Measurements from ENCODE around the gene TRIM15.
"Not testable (repeated sequence)": the region's sequence is repeated elsewhere in the genome, so short reads cannot be mapped to it uniquely, and the experiment has no call there.

TRIM15 gene

DNA sequence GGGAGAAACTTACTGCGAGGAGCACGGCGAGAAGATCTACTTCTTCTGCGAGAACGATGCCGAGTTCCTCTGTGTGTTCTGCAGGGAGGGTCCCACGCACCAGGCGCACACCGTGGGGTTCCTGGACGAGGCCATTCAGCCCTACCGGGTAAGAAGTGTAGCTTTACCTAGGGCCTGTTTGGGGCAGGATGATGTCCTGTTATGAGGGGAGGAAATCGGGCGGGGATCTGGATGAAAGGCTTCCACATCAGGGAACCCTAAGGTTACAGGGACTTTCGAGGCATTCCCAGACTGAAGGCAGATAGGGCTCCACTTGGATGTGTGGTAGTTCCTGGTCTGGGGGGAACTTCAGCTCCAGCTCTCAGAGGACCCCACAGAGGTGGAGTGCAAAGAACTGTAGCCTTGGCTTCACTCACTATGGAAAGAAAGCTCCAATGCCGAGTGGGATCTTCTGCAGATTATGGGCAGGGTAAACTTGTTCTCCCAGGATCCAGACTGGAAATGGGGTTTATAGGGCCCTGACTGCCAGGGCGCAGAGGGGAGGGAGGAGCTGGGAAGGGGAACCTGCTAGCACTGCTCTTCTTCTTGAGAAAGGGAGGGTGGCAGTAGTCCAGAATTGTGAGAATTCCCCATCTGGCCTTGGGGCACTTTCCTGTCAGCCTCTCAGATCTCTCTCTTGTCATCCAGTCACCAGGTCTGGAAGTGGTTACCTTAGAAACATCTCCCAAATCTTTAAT, 740 bp downstream of the TRIM15 start:
- TF ChIP-seq POLR2A (IDR thresholded peaks at IDR 0.05; ENCODE audit: extremely low read depth, insufficient read length) = no peak
- no peak for TF ChIP-seq MYC (IDR thresholded peaks at IDR 0.05; ENCODE audit: low read depth, low read length)
- TF ChIP-seq, protein P1, sequence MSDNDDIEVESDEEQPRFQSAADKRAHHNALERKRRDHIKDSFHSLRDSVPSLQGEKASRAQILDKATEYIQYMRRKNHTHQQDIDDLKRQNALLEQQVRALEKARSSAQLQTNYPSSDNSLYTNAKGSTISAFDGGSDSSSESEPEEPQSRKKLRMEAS (IDR thresholded peaks at IDR 0.05; ENCODE audit: low read depth, low read length) = no peak
- TF ChIP-seq, protein P2, sequence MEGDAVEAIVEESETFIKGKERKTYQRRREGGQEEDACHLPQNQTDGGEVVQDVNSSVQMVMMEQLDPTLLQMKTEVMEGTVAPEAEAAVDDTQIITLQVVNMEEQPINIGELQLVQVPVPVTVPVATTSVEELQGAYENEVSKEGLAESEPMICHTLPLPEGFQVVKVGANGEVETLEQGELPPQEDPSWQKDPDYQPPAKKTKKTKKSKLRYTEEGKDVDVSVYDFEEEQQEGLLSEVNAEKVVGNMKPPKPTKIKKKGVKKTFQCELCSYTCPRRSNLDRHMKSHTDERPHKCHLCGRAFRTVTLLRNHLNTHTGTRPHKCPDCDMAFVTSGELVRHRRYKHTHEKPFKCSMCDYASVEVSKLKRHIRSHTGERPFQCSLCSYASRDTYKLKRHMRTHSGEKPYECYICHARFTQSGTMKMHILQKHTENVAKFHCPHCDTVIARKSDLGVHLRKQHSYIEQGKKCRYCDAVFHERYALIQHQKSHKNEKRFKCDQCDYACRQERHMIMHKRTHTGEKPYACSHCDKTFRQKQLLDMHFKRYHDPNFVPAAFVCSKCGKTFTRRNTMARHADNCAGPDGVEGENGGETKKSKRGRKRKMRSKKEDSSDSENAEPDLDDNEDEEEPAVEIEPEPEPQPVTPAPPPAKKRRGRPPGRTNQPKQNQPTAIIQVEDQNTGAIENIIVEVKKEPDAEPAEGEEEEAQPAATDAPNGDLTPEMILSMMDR (IDR thresholded peaks at IDR 0.05; ENCODE audit: low read depth, low read length) = no peak
- no peak for DNase-seq (ENCODE audit: low read depth)
- no peak overlapping the region for H3K4me3 ChIP-seq (ENCODE audit: low read depth, low read length)

DNA sequence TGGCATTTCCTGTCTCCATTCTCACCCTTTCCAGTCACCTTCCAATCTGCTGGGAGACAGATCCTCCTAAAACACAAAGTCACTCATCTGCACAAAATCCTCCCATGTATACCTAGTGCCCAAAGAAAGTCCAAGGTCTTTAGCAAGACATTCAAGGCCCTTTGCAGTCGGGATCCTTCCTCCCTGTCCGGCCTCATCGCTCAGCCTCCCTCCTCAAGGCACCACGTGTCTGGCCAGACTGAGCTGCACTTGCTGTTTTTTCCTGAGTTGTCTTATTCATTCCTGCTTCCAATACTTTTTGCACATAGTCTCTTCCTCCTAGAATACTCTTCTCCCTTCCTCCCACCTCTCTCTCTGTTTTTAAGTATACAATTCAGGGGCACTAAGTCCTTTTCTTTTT, 1.4 kb downstream of the TRIM15 start:
- TF ChIP-seq, protein P2 (IDR thresholded peaks at IDR 0.05; ENCODE audit: low read depth, low read length) = no peak
- TF ChIP-seq POLR2A (IDR thresholded peaks at IDR 0.05; ENCODE audit: extremely low read depth, insufficient read length) = no peak
- TF ChIP-seq, protein P1 (IDR thresholded peaks at IDR 0.05; ENCODE audit: low read depth, low read length) = no peak
- H3K4me3 ChIP-seq (ENCODE audit: low read depth, low read length) = no peak overlapping the region
- no peak for DNase-seq (ENCODE audit: low read depth)

DNA sequence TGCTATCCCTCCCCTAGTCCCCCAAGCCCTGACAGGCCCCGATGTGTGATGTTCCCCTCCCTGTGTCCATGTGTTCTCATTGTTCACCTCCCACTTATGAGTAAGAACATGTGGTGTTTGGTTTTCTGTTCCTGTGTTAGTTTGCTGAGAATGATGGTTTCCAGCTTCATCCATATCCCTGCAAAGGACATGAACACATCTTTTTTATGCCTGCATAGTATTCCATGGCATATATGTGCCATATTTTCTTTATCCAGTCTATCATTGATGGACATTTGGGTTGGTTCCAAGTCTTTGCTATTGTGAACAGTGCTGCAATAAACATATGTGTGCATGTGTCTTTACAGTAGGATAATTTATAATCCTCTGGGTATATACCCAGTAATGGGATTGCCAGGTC, 1.9 kb downstream of the TRIM15 start:
- DNase-seq (ENCODE audit: low read depth); H3K4me3 ChIP-seq (ENCODE audit: low read depth, low read length): not testable (repeated sequence)

DNA sequence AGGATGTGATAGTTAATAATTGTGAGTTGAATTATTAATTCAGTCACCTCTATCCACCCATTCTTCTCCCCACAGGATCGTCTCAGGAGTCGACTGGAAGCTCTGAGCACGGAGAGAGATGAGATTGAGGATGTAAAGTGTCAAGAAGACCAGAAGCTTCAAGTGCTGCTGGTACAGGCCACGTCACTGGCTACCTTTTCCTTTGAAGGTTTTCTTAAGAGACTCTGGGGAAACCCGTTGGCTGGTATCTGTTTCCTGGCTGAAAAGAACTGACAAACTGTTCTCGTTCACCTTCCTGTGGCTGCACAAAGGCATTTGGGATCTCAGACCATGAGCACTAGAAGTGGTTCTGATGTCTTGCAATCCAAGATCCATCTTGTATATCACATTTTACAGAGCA, 3.8 kb downstream of the TRIM15 start:
- H3K4me3 ChIP-seq (ENCODE audit: low read depth, low read length) = no peak overlapping the region
- DNase-seq (ENCODE audit: low read depth) = no peak
- TF ChIP-seq MYC (IDR thresholded peaks at IDR 0.05; ENCODE audit: low read depth, low read length) (no peak), POLR2A (IDR thresholded peaks at IDR 0.05; ENCODE audit: extremely low read depth, insufficient read length) (no peak)
- TF ChIP-seq, protein P2 (IDR thresholded peaks at IDR 0.05; ENCODE audit: low read depth, low read length) = no peak
- TF ChIP-seq, protein P1 (IDR thresholded peaks at IDR 0.05; ENCODE audit: low read depth, low read length) = no peak

DNA sequence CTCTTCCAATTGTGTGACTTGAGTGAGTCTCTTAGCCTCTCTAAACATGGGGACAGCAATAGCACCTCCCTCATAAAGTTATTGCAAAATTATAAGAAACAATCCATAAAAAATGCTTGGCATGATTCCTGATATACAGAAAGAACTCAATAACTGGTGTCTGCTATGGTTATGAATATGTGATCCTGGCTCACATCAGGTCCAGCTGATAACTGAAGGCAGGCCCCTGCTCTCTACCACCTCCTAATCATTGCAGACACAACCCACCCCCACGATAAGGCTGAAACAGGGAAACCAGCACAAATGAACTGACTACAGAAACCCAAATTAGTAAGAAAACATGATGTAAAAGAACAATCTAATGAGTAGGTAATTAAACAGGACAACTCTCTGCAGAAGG, 5.4 kb downstream of the TRIM15 start:
- TF ChIP-seq, protein P1 (IDR thresholded peaks at IDR 0.05; ENCODE audit: low read depth, low read length) = no peak
- TF ChIP-seq, protein P2 (IDR thresholded peaks at IDR 0.05; ENCODE audit: low read depth, low read length) = no peak
- TF ChIP-seq POLR2A (IDR thresholded peaks at IDR 0.05; ENCODE audit: extremely low read depth, insufficient read length) (no peak), MYC (IDR thresholded peaks at IDR 0.05; ENCODE audit: low read depth, low read length) (no peak)
- no peak overlapping the region for H3K4me3 ChIP-seq (ENCODE audit: low read depth, low read length)
- no peak for DNase-seq (ENCODE audit: low read depth)

DNA sequence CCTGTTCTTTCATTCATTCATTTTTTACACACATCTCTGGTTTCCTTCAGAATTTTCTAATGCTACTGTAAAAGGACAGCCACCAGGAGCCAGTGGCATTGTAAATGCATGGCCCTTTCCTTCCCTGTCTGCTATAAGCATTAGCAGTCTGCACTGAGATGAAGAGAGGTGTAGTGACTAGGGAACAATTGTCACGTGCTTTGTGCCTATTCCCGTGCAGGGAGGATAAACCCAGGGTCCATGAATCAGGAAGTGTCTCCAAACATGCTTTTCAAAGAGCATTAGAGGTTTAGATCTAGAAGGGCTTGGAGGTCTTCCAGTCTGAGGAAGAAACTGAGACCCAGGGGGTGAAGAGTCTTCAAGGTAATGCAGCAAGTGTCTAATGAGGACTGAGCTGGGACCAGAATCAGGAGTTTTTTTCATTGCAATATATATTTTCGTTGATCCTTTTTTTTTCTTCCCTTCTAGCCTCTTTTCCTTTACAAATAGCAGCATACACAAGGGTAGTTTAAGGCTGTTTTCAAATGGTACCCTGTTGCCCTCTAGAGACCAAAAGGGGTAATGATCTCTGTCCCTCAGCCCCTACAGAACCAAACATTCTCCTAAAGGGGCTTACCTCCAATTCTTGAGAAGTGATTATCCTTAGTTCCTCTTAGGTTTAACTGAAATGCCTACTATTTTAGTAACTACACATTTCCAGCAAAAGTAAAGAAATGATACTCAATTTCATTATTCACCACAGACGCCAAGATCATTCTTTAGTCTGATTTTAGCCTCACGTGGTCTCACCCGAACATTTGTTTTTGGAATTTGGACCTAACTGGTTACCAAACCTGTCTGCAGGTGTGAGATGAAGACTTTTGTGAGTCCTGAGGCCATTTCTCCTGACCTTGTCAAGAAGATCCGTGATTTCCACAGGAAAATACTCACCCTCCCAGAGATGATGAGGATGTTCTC, 6.6 kb downstream of the TRIM15 start:
- TF ChIP-seq MYC (IDR thresholded peaks at IDR 0.05; ENCODE audit: low read depth, low read length) (no peak), POLR2A (IDR thresholded peaks at IDR 0.05; ENCODE audit: extremely low read depth, insufficient read length) (no peak)
- TF ChIP-seq, protein P1 (IDR thresholded peaks at IDR 0.05; ENCODE audit: low read depth, low read length) = 0 out of 2 replicates have a peak, but pooled peaks have one; percentile 16
- TF ChIP-seq, protein P2 (IDR thresholded peaks at IDR 0.05; ENCODE audit: low read depth, low read length) = peak; percentile 83
- DNase-seq (ENCODE audit: low read depth) = peak; percentile 70
- H3K4me3 ChIP-seq (ENCODE audit: low read depth, low read length) = no peak overlapping the region

All from NB4 (cell line).